Stimulated activated CD8-positive, alpha-beta memory T cell treated with anti-CD3 and anti-CD28 coated beads, Interleukin-15, amount 100 ng/mL, for 1 hour (primary cell): ENCODE data around the gene RILP.

Experiments used
- DNase-seq: peaks from one replicate; pipeline ENCODE4 v3.0.0-alpha.2; 2020; ENCODE audit warnings: low read depth

RILP gene

DNA sequence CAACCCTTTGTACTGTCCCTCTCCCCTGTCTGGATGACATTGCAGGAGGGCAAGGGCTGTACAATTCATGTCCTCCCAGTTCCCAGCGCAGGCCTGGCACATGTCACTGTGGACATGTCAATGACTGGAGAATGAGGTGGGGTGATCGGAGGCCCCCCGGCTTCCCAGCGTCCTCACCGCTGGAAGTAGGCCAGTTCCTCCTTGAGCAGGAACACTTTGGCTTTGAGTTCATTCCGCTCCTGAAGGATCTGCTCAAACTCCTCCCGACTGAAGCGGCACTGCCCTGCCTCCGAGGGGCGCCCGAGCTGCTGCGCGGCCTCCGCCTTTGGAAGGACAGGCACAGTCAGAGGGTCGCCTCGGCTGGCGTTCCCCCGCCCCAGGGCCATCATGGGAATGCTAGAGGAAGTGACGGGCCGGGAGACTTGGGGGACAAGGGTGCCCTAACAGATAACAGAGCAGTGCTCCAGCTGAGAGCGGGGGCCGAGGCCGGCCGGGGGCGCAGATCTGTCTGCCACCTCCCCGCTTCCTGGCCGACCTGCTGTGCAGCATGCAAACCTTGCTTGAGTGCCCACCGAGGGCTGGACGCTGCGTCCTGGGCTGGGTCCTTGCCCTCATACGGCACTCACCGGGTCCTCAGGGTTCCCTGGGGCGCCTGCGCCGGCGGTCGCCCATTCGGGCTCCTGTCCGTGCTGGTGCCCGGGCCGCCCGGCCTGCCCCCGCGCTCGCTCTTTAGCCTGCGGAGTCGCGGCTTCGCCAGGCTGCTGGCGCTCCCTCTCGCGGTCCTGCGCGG, 1.3 kb downstream of the RILP start:
- DNase-seq = no peak

DNA sequence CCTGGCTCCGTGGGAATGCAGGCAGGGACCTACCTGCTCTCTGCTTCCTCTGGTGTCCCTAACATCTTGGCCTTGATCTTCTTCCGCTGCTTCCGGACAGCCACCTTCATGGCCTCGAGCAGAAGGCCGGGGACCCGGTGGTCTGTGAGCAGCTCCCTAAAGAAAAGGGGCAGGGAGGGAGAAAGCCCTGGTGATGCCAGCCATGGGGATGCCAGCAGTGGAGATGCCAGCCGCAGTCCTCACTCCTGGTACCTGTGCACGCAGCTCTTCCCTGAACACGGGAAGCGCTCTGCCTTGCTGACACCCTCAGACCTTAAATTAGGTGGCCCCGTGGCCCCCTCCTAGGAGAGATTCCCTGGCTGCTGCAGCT, 1.9 kb downstream of the RILP start:
- DNase-seq = no peak

DNA sequence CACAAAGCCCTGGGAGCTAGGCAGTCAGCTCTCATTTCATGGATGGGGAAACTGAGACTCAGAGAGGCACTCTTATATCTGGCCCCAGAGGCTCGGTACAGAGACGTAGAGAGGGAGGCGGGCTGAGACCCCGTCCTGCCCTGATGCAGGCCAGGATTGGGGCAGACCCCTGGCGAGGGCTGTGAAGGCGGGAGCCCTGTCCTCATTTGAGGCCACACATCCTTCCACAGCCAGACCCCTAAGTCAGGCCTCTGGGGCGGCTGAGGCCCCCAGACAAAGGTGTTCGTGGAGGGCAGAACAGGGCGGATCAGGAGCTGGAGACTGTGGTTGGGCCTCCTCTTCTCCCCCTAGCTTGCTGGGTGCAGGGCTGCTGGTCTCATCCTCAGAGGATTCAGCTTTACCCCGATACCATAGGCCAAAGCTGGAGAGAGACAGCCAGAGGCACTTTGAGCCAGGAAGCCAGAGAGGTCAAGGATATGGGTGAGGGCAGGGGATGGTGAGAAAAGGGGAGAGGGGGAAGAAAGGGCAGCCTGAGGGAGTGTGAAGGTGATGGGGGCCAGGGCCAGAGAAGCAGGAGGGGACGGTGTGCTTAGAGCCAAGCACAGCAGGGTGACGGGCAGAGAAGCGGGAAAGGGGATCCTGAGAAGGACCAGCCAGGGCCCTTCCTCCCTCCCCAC, 3.3 kb downstream of the RILP start:
- DNase-seq = no peak

DNA sequence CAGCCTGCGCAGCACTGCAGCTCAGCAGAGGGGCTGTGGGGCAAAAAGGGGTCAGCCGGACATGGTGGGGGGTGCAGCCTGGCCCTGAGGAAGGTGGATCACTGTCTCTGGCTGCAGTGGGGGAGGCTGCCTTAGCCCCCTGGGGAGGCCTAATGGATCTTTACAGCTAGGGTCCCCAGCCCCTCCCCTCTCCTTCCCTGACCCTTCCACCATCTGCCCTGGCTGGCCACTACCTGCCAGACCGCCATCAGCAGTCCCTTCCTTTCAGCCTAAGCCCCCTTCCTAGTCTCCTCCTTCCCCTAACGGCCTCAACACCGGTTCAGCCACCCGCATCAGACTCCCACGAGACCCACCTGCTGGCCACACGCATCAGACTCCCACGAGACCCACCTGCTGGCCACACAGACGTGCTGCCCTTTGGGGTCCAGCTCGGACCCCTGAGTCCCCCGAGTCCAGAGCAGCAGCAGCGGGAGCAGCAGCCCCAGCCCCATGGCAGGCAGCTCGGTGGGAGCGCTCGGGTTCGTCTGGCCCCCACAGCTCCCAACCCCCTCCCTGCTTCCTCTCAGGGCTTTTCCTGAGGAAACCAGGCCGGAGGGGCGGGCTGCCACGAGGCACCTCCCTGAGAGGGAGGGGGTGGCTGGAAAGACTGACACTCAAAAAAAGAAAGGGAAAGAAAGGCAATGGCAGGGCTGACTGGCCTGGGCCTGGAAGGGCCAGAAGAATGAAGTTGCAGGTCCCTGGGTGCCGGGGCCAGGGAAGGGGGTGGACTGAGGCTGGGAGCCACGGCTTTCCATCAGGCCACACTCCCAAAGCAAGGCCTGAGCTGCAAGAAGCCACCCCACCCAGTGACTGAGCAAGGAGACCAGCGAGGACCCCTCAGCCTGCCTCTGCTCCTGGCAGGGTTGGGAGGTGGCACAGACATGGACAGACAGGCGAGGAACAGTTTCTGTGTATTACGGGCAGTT, 4.2 kb downstream of the RILP start, which contains the start of gene SCARF1:
Gene SCARF1, minus strand, starts transcription at position 526 of the 965 bp plus-strand sequence. Its CDS starts 35 bp downstream, at position 491.
- no peak for DNase-seq

DNA sequence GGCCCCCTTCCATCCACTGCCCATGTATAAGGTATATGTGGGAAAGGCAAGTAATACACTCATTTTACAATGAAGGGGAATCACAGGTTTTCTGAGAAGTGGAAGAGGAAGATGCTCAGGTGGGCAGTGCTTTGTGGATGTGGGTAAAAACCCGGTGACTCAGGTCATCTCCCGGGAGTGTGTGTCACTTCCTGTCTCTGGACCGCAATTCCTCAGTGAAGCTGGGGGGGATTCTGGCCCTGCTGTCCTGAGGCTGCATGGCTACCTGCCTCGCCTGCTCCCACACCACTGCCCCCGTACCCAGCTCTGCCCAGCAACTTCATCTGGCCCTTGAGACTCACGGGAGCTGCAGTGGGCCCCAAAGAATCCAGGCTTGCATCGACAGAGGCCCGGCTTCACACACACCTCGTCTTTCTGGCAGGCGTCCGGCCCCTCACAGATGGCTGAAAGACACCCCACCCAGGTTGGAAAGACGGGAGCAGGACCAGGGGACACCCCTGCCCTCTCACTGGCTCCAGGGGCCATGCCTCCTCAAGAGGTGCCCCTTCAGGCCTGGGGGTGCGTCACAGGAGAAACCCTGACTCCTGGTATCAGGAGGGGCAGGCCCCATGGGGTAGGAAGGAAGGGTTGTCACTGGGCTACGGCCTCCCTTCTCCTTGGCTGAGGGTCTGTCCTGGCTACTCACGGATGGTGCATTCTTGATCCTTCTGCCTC, 5.0 kb downstream of the RILP start:
- no peak for DNase-seq

DNA sequence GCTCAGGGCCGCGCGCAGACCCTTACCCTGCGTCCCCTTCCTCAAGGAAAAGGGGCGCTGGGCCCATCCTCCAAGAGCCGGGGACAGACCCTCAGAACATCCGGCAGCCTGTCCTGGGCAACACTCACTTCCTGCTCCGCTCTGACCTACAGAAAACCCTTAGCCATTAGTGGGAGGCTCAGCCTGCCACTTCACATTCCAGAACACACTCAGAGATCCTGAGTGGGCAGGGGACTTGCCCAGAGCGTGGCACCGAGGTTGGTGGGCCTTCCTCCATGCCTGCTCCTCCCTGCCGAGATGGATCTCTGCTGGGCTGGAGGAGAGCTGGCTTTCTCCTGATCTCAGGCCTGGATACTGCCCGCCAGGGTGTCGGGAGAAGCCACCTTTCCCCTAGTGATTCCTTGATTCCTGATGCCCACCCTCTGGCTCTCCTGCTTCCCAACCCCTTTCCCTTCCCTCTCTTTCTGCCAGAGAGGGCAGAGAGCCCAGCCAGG, 5.6 kb downstream of the RILP start:
- no peak for DNase-seq

GRCh38 chr17:1643293-1643998, 6.2 kb downstream of the RILP start:
- no peak for DNase-seq

- no peak for DNase-seq
Observed at GRCh38 chr17:1641065-1641403, 8.6 kb downstream of the RILP start.

DNA sequence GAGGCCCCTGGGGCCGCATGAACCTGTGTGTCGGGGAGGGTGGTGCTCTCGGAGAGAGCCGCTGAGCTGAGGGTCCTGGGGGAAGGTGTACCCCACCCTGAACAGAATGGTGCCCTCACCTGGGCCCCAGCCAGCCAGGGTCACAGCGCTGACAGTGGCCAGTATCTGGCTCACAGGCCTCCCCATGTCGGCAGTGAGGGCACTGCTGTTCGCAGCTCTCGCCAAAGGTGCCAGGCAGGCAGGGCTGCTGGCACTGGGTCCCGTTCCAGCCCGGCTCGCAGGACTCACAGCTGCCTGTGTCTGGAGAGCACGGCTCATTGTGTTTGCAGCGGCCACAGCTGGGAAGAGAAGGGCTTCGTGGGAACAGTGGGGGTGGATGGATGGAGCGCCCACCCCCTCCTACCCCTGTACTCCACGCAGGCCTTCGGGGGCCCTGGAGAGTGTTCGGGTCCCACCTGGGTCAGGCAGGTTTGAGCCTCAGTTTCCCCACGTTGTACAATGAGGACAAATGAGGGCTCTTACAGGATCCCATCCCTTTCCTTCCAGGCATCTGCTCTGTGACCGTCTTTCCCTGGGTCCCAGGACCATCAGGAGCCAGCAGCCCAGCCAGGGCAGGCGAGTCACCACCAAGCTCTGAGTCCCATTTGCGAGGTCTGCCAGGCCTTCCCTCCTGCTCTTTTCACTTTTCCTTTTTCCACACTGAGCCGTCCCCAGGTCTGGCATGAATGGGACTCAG, 9.2 kb downstream of the RILP start:
- DNase-seq = no peak

GRCh38 chr17:1639549-1640180, 10.0 kb downstream of the RILP start:
- DNase-seq = no peak

- no peak for DNase-seq
Observed at GRCh38 chr17:1638624-1639300, 10.9 kb downstream of the RILP start.

DNA sequence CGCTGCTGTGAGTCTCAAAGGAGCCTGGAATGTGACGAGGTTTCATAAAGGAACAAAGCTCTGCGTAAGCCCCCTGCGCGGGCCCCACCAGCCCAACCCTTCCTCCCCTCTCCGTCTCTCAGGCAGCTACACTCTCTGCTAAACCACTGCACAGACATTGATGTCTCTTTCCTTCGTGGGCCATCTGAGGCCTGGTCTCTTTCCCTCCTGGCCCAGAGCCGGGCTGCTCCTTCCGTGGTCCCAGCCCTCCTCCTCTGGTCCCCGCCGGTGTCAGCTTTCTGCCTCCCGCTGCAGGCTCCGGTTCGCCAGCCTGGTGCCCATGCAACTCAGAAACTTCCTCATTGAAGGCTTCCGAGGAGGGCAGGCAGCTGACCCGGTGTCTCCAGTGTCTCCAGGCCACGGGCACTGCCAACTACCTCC, 11.5 kb downstream of the RILP start:
- DNase-seq = no peak

DNA sequence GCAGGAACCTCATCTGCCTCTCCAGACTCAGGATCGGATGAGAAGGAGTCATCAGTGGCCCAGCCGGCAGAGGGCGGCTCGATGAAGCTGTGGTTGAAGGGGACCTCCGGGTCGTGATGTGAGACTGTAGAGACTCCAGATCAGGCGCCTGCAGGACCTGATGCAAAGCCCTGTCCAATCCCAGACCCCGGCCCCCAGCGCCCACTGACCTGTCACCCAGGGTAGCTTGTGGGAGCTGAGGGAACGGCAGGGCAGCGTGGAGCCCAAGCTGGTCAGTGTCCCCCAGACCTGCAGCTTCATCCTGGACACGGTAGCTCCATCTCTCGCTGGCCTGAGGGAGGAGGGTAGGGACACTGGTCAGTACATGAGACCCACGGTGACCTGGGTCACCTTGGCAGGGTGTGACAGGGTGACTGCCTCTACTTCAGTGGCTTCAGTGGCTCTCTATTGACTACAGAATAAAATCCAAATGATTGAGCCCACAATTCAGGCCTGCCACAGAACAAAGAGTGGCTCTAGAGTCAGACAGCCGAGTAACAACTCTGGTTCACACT, 12.9 kb downstream of the RILP start:
- no peak for DNase-seq

- DNase-seq = no peak
Observed at GRCh38 chr17:1635675-1636465, 13.8 kb downstream of the RILP start.

- no peak for DNase-seq
Observed at GRCh38 chr17:1634841-1635650, 14.6 kb downstream of the RILP start.

- DNase-seq = no peak
Observed at GRCh38 chr17:1630662-1631061, 19.0 kb downstream of the RILP start.
